H4 (cell line): ENCODE results near the gene ZFAND6. TPM values are rescaled to one million over a fixed set of nuclear protein-coding genes. Genes with fewer than 3 reads are reported as not detected.

ENCODE experiments used
- DNase-seq: peaks from one replicate; pipeline ENCODE4 v3.0.0-alpha.2; 2015; ENCODE audit warnings: low spot score
- total RNA-seq: library from RNA; depleted of rRNA; stranded (reverse); fragments of >200 nt; shearing (Covaris generic); gene quantifications from 2 replicates; pipeline ENCODE4 v1.2.3, GENCODE V29; 2014

ZFAND6 gene
- total RNA-seq, 1 experiment from 2014 or later, result 140 TPM

DNA sequence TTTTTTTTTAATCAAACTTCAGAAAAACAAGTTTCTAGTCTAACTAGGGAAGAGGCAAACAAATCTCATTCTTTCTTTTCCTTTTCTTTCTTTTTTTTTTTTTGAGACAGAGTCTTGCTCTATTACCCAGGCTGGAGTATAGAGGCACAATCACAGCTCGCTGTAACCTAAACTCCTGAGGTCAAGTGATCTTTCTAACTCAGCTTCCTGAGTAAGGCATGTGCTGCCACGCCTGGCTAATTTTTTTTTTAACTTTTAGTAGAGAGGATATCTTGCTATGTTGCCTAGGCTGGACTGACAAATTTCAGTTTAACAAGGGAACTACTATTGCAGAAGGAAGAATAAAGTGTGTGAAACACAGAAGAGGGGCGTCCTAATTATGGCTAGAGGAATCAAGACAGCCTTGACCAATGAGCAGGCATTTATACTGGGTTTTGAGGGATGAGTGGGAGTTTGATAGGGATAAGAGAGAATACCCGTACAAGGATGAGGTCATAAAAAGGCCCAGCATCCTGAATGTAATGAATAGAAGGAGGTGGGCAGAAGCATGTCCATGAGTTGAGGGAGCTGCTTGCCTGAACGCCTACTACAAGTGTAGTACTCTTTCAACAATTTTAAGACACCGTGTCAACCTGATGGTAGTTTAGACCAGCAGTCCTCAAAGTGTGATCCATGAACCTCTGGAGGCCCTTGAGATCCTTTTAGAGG, 6.7 kb upstream of the ZFAND6 start:
- no peak for DNase-seq

DNA sequence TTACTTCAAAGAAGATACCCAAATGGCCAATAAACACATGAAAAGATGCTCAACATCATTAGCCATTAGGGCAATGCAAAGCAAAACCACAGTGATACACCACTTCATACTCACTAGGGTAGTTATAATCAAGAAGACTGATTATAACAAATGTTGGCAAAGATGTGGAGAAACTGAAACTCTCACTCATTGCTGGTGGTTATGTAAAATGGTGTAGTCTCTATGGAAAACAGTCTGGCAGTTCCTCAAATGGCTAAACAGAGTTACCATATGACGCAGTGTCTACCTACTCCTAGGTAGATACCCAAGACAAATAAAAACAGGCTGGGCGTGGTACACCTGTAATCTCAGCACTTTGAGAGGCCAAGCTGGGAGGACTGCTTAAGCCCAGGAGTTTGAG, 3.5 kb upstream of the ZFAND6 start:
- no peak for DNase-seq

DNA sequence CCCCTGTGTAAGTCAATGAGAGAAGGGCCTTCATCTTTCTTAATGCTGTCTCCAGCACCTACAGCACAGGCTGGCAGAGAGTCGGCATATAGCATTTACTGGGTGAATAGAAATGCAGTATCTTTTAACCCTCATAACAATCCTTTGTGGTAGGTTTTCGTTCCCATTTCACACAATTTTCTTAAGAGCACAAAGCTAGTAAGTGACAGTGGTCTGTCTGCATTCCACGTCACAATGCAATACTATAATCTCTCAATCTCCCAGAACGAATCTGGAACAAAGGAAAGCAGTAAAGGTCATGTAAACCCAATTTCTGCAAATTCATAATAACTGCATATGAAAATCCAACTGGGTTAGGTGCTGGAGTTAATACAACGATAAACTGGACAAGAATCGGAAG, 1.4 kb upstream of the ZFAND6 start:
- no peak for DNase-seq

DNA sequence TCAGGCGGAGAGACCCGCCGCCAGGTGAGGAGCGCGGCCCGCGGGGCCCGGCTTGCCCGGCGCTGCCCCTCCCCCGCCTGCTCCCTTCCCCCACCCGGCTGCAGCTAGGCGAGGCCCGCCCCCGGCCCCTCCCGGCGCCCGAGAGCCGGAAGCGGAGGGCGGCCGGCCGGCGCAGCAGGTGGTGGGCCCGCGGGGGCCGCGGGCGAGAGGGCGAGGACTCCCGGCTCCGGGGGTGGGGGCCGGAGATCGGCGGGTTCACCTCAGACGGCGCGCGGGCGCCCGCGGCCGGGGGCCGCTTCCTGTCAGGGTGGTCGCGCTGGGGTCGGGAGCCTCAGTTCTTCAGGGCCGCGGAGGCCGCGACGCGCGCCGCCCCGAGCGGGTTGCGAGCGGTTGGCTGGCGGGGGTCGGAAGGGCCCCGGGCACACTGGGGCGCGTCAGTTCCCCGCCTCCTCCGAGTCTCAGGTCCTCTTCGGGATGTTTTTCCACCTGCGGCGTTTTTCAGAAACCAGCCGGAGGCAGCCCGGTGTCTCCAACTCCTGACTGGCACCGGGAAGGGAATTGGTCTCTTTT, 395 bp downstream of the ZFAND6 start:
- no peak for DNase-seq

DNA sequence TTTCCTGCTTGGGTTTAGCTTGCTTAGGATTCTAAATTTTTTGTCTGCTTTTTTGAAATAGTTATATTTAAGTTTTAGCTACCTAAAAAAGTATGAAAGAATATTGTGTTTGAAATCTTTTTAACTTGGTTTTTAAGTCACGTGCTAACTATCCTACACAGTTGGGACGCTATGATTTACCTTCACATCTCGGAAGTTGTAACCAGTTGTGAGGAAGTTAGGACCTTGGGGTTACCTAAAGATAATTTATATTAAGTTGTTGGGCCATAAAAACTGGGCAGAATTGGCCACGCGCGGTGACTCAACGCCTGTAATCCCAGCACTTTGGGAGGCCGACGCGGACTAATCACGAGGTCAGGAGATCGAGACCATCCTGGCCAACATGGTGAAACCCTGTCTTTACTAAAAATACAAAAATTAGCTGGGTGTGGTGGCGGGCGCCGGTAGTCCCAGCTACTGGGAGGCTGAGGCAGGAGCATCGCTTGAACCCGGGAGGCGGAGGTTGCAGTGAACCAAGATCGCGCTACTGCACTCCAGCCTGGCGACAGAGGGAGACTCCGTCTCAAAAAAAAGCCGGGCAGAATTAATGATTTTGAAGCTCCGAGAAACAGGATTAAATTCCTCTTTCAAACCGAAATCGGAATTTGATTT, 1.0 kb downstream of the ZFAND6 start:
- DNase-seq, result peak; percentile 25

DNA sequence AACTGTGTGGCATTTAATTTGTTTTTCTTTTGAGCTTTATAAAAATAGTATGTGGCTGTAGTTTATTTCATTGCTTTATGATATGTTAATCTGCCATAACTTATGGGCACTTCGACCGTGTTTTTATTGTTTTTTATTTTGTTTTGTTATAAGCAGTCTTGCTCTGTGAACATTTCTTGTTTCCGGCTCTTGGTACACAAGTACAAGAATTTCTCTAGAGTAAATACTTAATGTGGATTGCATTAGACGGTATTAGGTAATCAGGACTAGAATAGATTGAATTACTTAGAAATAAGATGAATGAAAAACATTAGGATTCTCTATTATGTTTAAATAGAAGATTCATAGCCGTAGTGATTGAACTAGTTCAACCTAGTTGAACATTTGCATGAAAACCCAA, 2.1 kb downstream of the ZFAND6 start:
- no peak for DNase-seq

DNA sequence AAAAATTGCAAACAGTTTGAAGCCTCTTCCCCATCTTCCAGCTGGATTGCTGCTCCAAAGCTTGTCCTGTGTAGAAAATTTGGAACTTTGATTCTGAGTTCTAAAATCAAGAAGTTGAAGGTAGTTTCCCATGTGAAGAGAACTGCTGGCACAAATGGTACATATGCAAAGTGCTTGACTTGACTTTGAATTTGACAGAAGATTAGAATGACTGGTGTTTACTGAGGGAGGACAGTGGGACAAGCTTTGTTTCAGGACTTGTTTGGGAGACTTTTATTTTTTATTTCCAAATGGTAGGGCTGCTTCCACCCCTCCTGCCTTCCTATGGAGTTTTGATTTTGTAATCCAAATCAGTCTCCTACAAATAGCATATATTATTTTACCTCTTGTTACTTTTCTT, 7.4 kb downstream of the ZFAND6 start:
- no peak for DNase-seq

DNA sequence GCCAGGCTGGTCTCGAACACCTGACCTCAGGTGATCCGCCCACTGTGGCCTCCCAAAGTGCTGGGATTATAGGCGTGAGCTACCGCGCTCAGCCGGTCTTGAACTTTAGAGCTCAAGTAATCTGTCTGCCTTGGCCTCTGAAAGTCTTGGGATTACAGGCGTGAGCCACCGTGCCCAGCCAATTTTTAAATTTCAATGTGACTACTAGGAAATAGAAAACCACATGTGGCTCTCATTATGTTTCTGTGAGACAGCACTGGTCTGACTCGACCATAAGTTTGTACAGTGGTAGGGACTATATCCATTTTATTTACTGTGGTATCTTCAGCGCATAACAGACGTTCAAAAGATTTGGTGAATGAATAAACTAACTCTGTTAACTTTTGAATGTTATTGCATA, 9.1 kb downstream of the ZFAND6 start:
- DNase-seq, result peak; percentile 41

DNA sequence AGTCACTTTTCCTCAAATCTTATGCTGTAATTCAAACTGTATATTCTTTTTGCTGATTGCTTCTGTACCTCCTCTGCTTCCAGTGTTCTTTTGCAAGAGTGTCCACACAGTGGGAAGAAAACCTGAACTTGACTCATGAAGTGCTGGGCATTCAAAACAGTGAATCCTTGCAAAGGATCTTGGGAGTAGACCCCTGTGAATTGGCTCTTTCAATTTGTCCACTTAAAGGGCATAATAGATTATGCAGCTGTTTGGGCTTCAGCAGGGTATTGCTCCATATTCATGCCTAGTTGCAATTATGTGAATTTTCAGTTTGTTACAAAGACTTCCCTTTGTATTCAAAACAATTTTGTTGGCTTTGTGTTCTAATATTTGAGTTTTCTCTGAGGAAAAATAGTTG, 11.4 kb downstream of the ZFAND6 start:
- no peak for DNase-seq

DNA sequence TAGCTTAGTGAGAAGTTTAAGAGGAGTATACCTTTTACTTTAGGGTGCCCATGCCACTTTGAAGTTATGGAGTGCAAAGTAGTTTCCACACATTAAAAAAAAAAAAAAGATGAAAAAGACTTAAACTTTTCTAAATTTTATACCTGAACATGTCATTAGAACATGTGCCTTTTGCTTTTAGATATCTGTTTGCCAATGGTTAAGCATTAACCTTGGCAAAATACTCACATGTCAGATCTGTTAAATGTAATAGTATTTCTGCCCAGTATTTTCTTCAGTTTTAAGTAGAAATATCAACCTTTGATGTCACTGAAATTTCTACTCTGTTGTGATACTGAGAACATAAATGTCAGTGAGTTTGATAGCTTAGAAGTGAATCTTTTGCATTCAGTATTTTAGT, 12.2 kb downstream of the ZFAND6 start:
- DNase-seq, result no peak

DNA sequence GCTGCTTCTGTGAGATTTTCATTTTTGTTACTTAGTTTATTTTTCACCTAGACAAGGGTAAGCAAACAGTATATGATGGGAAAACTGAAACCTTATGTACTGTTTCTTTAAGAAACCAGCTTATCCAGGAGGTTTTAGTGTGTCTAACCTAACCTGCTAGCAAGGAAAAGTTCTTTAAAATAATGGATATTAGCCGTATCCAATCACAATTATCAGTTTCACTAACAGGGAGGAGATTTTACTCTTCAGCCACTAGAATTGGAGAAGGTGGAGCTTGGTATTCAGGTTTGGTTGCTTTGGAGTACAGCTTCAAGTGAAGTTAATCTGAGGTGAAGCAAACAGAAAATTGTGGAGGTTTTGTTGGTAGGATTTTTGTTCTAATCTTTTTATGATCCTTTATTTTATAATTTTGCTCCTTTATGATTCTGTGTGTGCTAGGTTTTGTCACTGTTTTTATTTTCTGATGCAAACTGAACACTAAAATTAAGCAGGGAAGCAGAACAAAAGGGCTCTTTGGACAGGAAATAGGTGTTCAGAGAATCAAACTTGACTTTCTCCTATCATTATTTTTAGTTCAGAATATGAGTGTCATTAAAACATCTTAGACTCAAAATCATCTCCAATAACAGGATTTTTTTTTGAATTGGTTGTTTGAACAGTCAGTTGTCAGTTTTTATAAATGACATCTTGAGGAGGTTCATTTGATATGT, 13.0 kb downstream of the ZFAND6 start:
- DNase-seq, result peak; percentile 92

DNA sequence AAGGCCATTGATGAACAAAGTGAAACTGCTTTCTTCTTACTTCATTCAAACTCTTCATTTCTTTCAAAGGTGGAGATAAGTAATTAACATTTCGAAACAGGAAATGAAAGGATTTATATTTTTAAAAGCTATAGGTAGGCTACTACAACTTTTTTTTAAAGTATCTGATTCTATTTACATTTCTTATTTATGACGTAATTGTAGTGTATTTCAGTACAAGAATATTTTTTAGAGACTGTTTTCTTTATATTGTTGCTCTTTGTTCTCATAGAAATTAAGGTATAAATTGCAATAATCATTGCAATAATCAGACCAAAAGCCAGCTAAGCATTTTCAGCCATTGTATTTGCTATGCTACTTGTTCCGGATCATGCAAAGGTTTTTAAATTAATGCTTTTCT, 13.7 kb downstream of the ZFAND6 start:
- DNase-seq, result no peak

DNA sequence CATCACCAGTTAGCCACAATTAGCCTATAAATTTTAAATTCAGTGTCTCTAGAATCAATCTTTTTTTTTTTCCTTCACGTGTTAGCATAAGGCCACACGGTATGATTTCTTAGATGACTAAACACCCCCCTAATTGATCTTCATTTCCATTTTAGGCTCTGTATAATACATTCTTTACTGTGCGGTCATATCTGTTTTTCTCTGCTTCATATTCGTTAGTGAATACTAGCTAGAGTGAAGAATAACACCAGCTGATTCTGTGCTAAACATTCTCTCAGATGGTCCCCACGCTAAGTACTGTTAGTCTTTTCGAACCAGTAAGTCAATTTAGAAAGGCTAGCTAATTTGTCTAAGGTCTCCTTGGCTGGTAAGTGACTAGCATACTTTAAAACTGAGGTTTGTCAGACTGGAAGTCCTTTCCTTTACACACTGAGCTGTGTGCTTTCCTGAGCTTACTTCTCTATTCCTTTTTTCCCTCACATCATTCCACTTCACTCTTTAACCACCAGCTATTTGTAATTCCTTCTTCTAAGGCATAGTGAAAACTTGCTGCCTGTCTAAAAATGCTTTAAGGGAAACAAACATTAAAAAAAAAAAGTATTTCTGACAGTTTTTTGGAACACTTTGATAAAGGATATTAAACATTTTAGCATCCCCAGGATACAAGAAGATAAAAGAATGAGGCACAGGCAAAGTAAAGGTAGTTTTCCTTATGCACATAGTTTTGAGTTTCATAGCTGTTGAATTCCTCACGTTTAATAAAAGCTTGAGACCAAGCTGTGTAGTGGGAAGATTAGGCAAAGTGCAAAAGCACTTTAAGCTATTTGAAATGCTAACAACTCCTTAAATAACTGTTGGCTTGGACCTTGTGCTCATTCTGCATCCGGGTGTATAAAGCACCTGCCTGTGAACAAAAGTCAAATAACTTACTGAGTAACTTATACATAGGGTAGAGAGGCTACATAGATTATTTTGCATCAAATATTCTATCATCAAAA, 17.1 kb downstream of the ZFAND6 start:
- DNase-seq, result no peak

DNA sequence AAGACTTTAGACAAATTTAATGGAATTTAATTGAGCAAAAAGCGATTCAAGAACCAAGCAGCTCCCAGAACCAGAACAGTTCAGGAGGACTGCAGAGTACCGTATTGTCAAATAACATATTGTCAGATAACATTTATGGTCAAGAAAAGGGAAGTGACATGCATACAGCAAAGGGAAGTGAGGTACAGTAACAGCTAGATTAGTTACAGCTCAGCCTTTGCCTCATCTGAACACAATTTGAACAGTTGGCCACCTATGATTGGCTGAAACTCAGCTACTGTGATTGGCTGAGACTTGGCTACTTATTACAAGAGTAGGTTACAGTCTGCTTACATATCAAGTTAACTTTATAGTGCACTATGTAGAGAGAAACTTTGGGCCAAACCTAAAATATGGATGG, 21.9 kb downstream of the ZFAND6 start:
- no peak for DNase-seq

DNA sequence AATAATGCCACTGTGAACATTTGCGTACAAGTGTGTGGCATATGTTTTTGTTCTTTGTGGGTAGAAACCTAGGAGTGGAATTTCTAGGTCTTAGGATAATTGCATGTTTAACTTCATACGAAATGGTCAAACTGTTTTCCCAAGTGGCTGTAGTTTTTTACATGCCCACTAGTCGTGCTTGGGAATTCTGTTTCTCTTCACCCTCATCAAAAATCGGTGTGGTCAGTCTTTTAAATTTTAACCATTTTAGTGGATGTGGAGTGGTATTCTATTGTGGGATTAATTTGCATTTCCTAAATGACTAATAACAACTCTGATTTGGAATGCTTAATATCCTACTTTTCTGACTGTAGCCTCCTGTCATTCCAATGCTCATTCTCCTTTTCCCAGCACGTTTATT, 27.6 kb downstream of the ZFAND6 start:
- DNase-seq, result peak; percentile 9

DNA sequence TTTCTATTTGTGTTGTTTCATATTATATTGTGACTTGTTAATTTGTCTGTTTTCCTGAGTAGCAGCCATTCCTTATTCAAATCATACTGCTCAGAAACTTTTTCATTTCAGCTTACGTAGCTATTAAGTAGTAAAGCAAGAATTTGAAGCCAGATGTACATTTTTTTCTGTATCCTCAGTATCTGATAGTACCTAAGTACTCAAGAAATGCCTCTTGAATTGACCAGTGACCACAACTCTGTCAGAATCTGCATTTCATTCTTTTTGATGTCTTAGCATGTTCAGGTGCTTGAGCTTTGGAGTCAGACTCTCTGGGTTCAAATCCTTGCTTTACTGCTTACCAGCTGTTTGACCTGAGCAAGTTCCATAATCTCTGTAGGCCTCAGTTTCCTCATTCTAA, 30.6 kb downstream of the ZFAND6 start:
- no peak for DNase-seq

DNA sequence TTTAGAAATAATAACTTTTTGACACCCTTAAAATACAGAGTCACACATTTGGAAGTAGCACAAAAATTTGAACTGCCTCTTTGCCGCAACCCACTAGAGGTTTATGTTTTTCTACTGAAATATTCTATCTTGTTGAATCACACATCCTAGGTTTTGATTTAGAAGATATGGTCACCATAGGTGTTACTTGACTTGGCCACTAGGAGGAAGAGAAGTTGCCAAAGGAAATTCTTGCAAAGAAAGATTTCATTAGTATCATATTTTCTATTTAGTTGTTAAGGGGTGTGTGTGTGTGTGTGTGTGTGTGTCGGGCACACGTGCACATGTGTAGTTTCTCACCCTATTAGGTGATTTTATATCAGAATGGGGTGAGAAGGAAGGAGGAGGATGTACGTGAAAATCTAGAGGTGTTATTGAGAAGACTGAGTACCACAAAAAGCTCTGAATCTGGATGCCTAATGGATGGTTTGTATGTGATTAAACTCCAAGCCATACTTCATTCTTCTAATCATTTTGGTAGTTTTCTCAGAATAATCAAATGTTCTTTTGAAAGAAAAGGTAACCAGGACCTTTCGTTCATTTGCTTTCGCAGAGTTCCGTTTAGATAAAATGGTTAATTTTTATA, 31.5 kb downstream of the ZFAND6 start:
- no peak for DNase-seq

DNA sequence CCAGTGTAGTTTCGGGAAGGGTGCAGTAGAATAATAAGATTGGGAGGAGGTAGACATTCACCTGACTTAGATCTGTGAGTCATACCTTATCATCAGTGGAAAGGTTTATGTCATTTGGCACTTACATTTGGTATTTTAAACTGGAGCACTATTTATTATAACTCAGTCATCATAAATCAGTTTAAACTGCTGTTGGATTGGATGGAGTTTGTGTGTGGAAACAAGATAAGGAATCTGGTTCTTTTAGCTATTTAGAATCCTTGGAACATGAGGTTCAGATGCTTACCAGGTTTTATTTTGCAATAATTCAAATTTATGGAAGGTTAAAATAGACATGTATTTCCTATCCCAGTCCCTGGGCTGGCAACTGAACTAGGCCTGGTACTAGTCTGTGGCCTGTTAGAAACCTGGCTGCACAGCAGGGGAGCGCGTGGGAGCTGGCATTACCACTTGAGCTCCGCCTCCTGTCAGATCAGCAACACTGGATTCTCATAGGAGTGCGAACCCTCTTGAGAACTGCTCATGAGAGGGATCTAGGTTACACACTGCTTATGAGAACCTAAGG, 34.5 kb downstream of the ZFAND6 start:
- DNase-seq, result no peak

DNA sequence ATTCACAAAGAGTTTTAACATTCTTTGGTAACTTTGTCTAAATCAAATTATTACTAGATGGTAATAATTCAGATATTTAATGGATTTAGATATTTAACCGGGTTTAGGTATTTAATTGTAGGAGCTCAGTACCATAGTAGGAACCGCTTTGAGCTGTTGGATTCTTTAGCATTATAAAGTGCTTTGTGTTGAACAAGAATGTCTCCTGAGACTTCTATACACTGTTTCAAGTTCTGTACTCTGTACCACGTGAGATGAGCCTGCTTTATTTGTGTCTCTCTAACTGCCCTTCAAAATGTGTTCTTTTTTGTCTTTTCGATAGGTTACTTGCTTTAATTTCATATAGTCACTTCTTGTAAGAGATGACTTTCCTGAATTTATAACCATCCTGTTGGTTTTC, 36.0 kb downstream of the ZFAND6 start:
- no peak for DNase-seq

DNA sequence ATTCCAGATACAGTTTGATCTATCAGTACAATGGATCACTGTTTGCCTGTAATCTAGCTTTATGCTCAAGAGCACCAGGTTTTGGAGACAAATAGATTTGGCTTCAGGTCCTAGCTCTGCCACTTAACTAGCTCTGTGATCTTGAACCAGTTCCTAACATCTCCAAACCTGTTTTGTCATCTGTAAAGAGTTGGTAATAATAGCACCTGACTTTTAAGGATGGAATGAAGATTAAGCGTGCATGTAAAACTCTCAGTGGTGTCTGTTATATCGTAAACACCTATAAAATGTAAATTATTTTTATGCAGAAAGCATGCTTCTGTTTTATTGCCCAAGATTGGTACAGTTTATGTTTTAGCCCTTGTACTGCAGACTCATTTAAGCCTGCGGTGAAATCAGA, 36.5 kb downstream of the ZFAND6 start:
- no peak for DNase-seq

DNA sequence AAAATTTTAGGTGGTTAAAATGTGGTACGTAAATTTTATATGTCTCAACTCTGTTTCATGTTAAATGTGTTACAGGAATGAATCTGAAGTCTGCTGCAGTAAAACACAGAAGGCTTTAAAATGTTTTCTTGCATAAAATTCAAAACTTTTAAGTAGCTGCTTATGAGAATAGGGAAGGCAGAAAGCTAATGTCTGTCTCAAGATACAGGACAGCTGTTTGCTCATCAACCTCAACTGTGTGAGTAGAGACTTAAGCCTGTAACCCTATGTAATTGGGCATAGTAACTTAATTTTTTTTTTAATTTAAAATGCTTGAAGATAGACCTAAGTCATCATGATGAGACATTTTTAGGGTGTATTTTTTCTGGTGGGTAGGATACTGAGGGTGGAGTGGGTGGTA, 38.9 kb downstream of the ZFAND6 start:
- DNase-seq, result no peak
